ENCODE results near the gene ZNF23.

ZNF23 gene

DNA sequence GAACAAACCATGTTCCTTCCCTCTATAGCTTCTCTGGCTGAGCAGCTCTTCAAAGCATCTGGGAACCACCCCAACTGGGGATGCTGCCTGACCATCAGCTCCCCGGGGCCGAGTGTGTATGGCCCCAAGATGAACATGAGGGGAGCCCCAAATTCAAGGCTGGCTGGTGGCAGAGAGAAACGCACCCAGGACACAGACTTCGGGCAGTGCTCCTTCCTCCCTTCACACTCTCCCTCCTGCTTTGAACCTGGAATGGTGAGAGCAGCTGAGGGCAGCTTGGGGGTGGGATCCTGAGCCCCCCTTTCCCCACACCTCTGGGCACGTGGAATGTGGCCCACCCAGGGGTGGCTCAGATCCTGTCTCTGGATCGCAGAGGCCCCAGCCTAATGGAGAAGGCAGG is 37.4 kb downstream of the ZNF23 start:
- no peak for TF ChIP-seq SNAI2 (CRISPR knock-in tag; IDR thresholded peaks at IDR 0.05)
- no peak for TF ChIP-seq BACH2 (CRISPR knock-in tag; IDR thresholded peaks at IDR 0.05; ENCODE audit: borderline replicate concordance)
- TF ChIP-seq ISL1 (CRISPR knock-in tag; IDR thresholded peaks at IDR 0.05) = no peak
- no peak for TF ChIP-seq TSHZ2 (CRISPR knock-in tag; IDR thresholded peaks at IDR 0.05)
- TF ChIP-seq, protein P1, sequence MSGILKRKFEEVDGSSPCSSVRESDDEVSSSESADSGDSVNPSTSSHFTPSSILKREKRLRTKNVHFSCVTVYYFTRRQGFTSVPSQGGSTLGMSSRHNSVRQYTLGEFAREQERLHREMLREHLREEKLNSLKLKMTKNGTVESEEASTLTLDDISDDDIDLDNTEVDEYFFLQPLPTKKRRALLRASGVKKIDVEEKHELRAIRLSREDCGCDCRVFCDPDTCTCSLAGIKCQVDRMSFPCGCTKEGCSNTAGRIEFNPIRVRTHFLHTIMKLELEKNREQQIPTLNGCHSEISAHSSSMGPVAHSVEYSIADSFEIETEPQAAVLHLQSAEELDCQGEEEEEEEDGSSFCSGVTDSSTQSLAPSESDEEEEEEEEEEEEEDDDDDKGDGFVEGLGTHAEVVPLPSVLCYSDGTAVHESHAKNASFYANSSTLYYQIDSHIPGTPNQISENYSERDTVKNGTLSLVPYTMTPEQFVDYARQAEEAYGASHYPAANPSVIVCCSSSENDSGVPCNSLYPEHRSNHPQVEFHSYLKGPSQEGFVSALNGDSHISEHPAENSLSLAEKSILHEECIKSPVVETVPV (CRISPR knock-in tag; IDR thresholded peaks at IDR 0.05) = no peak
- no peak for TF ChIP-seq ZFP30 (CRISPR knock-in tag; IDR thresholded peaks at IDR 0.05)
- TF ChIP-seq, protein P2, sequence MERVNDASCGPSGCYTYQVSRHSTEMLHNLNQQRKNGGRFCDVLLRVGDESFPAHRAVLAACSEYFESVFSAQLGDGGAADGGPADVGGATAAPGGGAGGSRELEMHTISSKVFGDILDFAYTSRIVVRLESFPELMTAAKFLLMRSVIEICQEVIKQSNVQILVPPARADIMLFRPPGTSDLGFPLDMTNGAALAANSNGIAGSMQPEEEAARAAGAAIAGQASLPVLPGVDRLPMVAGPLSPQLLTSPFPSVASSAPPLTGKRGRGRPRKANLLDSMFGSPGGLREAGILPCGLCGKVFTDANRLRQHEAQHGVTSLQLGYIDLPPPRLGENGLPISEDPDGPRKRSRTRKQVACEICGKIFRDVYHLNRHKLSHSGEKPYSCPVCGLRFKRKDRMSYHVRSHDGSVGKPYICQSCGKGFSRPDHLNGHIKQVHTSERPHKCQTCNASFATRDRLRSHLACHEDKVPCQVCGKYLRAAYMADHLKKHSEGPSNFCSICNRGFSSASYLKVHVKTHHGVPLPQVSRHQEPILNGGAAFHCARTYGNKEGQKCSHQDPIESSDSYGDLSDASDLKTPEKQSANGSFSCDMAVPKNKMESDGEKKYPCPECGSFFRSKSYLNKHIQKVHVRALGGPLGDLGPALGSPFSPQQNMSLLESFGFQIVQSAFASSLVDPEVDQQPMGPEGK (CRISPR knock-in tag; IDR thresholded peaks at IDR 0.05; ENCODE audit: borderline replicate concordance) = no peak
- TF ChIP-seq ZFP3 (CRISPR knock-in tag; IDR thresholded peaks at IDR 0.05) = no peak
- TF ChIP-seq RARB (CRISPR knock-in tag; IDR thresholded peaks at IDR 0.05) = no peak
- TF ChIP-seq TOX (CRISPR knock-in tag; IDR thresholded peaks at IDR 0.05; ENCODE audit: borderline replicate concordance) = no peak
- TF ChIP-seq ZNF70 (CRISPR knock-in tag; IDR thresholded peaks at IDR 0.05) = no peak
- TF ChIP-seq OSR1 (CRISPR knock-in tag; IDR thresholded peaks at IDR 0.05) = no peak
- TF ChIP-seq GLIS3 (CRISPR knock-in tag; IDR thresholded peaks at IDR 0.05) = no peak
- TF ChIP-seq CSDC2 (CRISPR knock-in tag; IDR thresholded peaks at IDR 0.05) = no peak
- TF ChIP-seq, protein P3, sequence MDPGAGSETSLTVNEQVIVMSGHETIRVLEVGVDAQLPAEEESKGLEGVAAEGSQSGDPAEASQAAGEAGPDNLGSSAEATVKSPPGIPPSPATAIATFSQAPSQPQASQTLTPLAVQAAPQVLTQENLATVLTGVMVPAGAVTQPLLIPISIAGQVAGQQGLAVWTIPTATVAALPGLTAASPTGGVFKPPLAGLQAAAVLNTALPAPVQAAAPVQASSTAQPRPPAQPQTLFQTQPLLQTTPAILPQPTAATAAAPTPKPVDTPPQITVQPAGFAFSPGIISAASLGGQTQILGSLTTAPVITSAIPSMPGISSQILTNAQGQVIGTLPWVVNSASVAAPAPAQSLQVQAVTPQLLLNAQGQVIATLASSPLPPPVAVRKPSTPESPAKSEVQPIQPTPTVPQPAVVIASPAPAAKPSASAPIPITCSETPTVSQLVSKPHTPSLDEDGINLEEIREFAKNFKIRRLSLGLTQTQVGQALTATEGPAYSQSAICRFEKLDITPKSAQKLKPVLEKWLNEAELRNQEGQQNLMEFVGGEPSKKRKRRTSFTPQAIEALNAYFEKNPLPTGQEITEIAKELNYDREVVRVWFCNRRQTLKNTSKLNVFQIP (CRISPR knock-in tag; IDR thresholded peaks at IDR 0.05; ENCODE audit: borderline replicate concordance, low read depth) = no peak
- no peak for TF ChIP-seq ARNTL (CRISPR knock-in tag; IDR thresholded peaks at IDR 0.05; ENCODE audit: borderline replicate concordance, low read depth)
- TF ChIP-seq ESRRG (CRISPR knock-in tag; IDR thresholded peaks at IDR 0.05) = no peak
- no peak for TF ChIP-seq TCF4 (CRISPR knock-in tag; IDR thresholded peaks at IDR 0.05; ENCODE audit: borderline replicate concordance)
- no peak for TF ChIP-seq ZNF8 (CRISPR knock-in tag; IDR thresholded peaks at IDR 0.05)
- TF ChIP-seq, protein P4, sequence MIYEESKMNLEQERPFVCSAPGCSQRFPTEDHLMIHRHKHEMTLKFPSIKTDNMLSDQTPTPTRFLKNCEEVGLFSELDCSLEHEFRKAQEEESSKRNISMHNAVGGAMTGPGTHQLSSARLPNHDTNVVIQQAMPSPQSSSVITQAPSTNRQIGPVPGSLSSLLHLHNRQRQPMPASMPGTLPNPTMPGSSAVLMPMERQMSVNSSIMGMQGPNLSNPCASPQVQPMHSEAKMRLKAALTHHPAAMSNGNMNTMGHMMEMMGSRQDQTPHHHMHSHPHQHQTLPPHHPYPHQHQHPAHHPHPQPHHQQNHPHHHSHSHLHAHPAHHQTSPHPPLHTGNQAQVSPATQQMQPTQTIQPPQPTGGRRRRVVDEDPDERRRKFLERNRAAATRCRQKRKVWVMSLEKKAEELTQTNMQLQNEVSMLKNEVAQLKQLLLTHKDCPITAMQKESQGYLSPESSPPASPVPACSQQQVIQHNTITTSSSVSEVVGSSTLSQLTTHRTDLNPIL (CRISPR knock-in tag; IDR thresholded peaks at IDR 0.05; ENCODE audit: low read depth) = no peak

DNA sequence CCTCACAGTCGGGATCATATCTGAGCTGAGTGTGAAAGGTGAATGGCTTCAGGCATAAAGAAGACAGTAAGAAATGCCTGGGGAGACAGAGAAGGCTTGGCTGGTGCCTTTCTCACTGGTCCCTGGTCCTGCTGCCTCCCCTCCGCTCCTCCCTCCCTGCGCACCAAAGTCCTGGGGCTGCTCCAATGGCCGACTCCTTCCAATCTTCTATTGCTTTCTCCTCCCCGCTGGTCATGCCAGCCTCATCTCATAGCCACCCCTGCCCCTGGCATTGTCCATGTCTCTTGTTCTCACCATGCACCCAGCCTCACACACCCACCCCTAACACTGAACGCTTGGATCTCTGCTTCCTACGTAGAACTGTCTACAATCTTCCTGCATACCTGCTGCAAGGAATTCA is 38.2 kb downstream of the ZNF23 start:
- no peak for ATAC-seq
- no peak for TF ChIP-seq ZC3H10 (CRISPR knock-in tag; IDR thresholded peaks at IDR 0.05)
- no peak for TF ChIP-seq CSDC2 (CRISPR knock-in tag; IDR thresholded peaks at IDR 0.05)
- TF ChIP-seq TCF4 (CRISPR knock-in tag; IDR thresholded peaks at IDR 0.05; ENCODE audit: borderline replicate concordance) = no peak
- no peak for TF ChIP-seq ISL1 (CRISPR knock-in tag; IDR thresholded peaks at IDR 0.05)
- TF ChIP-seq TSHZ2 (CRISPR knock-in tag; IDR thresholded peaks at IDR 0.05) = no peak
- TF ChIP-seq TOX (CRISPR knock-in tag; IDR thresholded peaks at IDR 0.05; ENCODE audit: borderline replicate concordance) = no peak
- no peak for TF ChIP-seq ZNF8 (CRISPR knock-in tag; IDR thresholded peaks at IDR 0.05)
- no peak for TF ChIP-seq OSR1 (CRISPR knock-in tag; IDR thresholded peaks at IDR 0.05)

More for the DNA sequence above, 37.4 kb downstream of the ZNF23 start:
- no peak for ATAC-seq

All from SK-N-SH treated with all-trans-retinoic acid at 6 μM for 48 hours (cell line).